Smooth muscle cell (in vitro differentiated cells): ENCODE measurements around the gene AGFG2. TPM values are rescaled to one million over a fixed set of nuclear protein-coding genes. Genes with fewer than 3 reads are reported as not detected.

Experiments used
- DNase-seq: peaks from one replicate; lab custom pipeline; 2025; ENCODE audit not compliant: unreplicated experiment; lab: John Stamatoyannopoulos, UW
- H2AFZ ChIP-seq: fragments of 200-600 bp; sonication (generic); 2 replicates; pipeline ENCODE4 v1.6.0; 2016; ENCODE audit warnings: antibody characterized with exemption, low read depth, mild to moderate bottlenecking
- H3F3A ChIP-seq: fragments of 200-600 bp; sonication (generic); 2 replicates; pipeline ENCODE4 v1.6.0; 2017; ENCODE audit warnings: antibody characterized with exemption, low read depth
- H3K27ac ChIP-seq: fragments of 200-600 bp; sonication (generic); 2 replicates; pipeline ENCODE4 v1.5.1; 2016; ENCODE audit warnings: low read depth, mild to moderate bottlenecking
- H3K27me3 ChIP-seq: fragments of 200-600 bp; sonication (generic); 2 replicates; pipeline ENCODE4 v1.6.1; 2016; ENCODE audit warnings: low read depth, mild to moderate bottlenecking
- H3K36me3 ChIP-seq: fragments of 200-600 bp; sonication (generic); 2 replicates; pipeline ENCODE4 v1.5.1; 2016; ENCODE audit warnings: low read depth
- H3K4me1 ChIP-seq: fragments of 200-600 bp; sonication (generic); 2 replicates; pipeline ENCODE4 v1.5.1; 2016; ENCODE audit warnings: low read depth
- H3K4me2 ChIP-seq: fragments of 200-600 bp; sonication (generic); 2 replicates; pipeline ENCODE4 v1.6.0; 2016; ENCODE audit warnings: mild to moderate bottlenecking
- H3K4me3 ChIP-seq: fragments of 200-600 bp; sonication (generic); 2 replicates; pipeline ENCODE4 v1.5.1; 2016; ENCODE audit warnings: mild to moderate bottlenecking
- H3K79me2 ChIP-seq: fragments of 200-600 bp; sonication (generic); 2 replicates; pipeline ENCODE4 v1.6.0; 2016; ENCODE audit warnings: low read depth, mild to moderate bottlenecking
- H3K9ac ChIP-seq: fragments of 200-600 bp; sonication (generic); 2 replicates; pipeline ENCODE4 v1.6.0; 2016; ENCODE audit warnings: low read depth
- H3K9me3 ChIP-seq: fragments of 200-600 bp; sonication (generic); replicated peaks from 2 replicates; pipeline ENCODE4 v1.5.1; 2016; ENCODE audit warnings: low read depth
- H4K20me1 ChIP-seq: fragments of 200-600 bp; sonication (generic); 2 replicates; pipeline ENCODE4 v1.6.0; 2016; ENCODE audit warnings: low read depth
- WGBS: methylation state at CpG from one replicate; pipeline ENCODE4 v1.1.7; 2016; ENCODE audit warnings: low lambda C conversion rate; 5-methylcytosine and 5-hydroxymethylcytosine counted together
- polyA plus RNA-seq: library from polyadenylated mRNA; unstranded; fragments of >200 nt; fragmentation: Nextera tagmentation; extraction: Ambion mirVana; gene quantifications from 2 replicates; pipeline ENCODE4 v1.2.1, GENCODE V29; 2016
- total RNA-seq: library from RNA; depleted of rRNA; stranded (reverse); fragments of >200 nt; gene quantifications from 2 replicates; pipeline ENCODE4 v1.2.3, GENCODE V29; 2014
- TF ChIP-seq, protein P1 (sequence below): fragments of 200-600 bp; sonication (generic); IDR thresholded peaks from 2 replicates; pipeline ENCODE4 v1.5.1; 2017; ENCODE audit warnings: borderline replicate concordance, mild to moderate bottlenecking, antibody characterized with exemption; ENCODE audit not compliant: insufficient read depth, poor library complexity, severe bottlenecking

Gene AGFG2
- total and polyA plus RNA-seq, 2 experiments from 2014 or later: 2.7 to 8.4 TPM

GRCh38 chr7:100611983-100612729, 73.2 kb downstream of the AGFG2 start, which contains the start of gene MOSPD3:
MOSPD3 (plus strand) TSS chr7:100612540; CDS start chr7:100612792, 252 bp downstream.
- peaks cover 7% of the 10 kb centered on the region for H3F3A ChIP-seq
- H2AFZ ChIP-seq: peak within 1 kb of the TSS; percentile 62
- peak within 1 kb of the TSS; percentile 96 for H3K4me2 ChIP-seq
- no peaks in the 10 kb centered on the region for H3K79me2 ChIP-seq
- no peaks in the 10 kb centered on the region for H3K36me3 ChIP-seq
- no peaks in the 10 kb centered on the region for H4K20me1 ChIP-seq
- TF ChIP-seq, protein P1, sequence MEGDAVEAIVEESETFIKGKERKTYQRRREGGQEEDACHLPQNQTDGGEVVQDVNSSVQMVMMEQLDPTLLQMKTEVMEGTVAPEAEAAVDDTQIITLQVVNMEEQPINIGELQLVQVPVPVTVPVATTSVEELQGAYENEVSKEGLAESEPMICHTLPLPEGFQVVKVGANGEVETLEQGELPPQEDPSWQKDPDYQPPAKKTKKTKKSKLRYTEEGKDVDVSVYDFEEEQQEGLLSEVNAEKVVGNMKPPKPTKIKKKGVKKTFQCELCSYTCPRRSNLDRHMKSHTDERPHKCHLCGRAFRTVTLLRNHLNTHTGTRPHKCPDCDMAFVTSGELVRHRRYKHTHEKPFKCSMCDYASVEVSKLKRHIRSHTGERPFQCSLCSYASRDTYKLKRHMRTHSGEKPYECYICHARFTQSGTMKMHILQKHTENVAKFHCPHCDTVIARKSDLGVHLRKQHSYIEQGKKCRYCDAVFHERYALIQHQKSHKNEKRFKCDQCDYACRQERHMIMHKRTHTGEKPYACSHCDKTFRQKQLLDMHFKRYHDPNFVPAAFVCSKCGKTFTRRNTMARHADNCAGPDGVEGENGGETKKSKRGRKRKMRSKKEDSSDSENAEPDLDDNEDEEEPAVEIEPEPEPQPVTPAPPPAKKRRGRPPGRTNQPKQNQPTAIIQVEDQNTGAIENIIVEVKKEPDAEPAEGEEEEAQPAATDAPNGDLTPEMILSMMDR: no peak
- H3K27ac ChIP-seq: peak within 1 kb of the TSS; percentile 60
- no peaks in the 10 kb centered on the region for H3K27me3 ChIP-seq
- H3K9ac ChIP-seq: peak within 1 kb of the TSS; percentile 71
- peak; percentile 93 for DNase-seq
- peak within 1 kb of the TSS; percentile 54 for H3K4me3 ChIP-seq
- no peaks in the 10 kb centered on the region for H3K9me3 ChIP-seq
- H3K4me1 ChIP-seq: peaks cover 10% of the 10 kb centered on the region
- 1% methylated on average over 50 of the region's 61 CpGs for WGBS

GRCh38 chr7:100612730-100613390, 73.9 kb downstream of the AGFG2 start:
- H3K79me2 ChIP-seq: no peaks in the 10 kb centered on the region
- no peaks in the 10 kb centered on the region for H3K9me3 ChIP-seq
- no peak for DNase-seq
- H4K20me1 ChIP-seq: no peaks in the 10 kb centered on the region
- H2AFZ ChIP-seq: peak overlapping the region; percentile 62
- H3K4me2 ChIP-seq: peak overlapping the region; percentile 96
- H3K27ac ChIP-seq: no peak overlapping the region
- peak overlapping the region; percentile 54 for H3K4me3 ChIP-seq
- peak overlapping the region; percentile 64 for H3K9ac ChIP-seq
- H3K36me3 ChIP-seq: no peaks in the 10 kb centered on the region
- H3K27me3 ChIP-seq: no peaks in the 10 kb centered on the region
- 12% methylated on average over 26 of the region's 29 CpGs for WGBS
- TF ChIP-seq, protein P1: no peak
- H3K4me1 ChIP-seq: peaks cover 10% of the 10 kb centered on the region
- H3F3A ChIP-seq: peaks cover 7% of the 10 kb centered on the region

DNA sequence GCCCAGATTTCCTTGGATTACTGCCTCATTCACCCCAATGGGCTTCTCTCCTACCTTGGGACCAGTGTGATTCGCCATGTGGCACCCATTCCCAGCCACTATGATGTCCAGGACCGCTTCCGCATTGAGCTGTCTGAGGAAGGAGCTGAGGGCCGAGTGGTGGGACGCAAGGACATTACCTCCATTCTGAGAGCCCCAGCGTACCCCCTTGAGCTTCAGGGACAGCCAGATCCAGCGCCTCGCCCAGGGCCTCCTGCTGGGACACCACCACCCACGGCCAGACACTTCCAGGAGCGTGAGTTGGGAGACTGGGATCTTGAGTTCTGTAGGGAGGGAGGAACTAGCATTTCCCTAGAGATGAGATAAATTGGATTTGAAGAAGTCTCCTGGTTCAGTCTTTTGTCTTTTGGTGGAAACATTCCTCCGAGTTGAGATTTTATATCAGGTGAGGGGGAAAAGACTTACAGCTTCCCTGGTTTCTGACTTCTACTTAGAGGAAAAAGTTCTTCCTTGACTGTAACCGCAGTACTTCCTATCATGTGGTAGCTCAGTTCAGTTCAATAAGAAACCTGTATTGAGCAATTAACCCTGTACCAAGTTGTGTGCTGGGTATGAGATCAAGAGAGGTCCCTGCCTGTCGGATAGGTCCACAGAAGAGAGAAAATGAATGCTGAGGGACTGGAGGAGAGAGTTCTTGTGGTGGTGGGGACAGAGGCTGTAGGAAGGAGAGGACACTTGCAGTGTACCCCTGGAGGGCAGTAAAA, 74.6 kb downstream of the AGFG2 start:
- no peak overlapping the region for H3K9ac ChIP-seq

More for the DNA sequence above, 74.6 kb downstream of the AGFG2 start:
- Histone ChIP-seq H3K36me3 (no peaks in the 10 kb centered on the region), H4K20me1 (no peaks in the 10 kb centered on the region), H3K27ac (no peak overlapping the region), H3K4me3 (peak overlapping the region; percentile 54), H2AFZ (no peak overlapping the region), H3K4me1 (peaks cover 10% of the 10 kb centered on the region), H3K27me3 (no peaks in the 10 kb centered on the region), H3K9me3 (no peaks in the 10 kb centered on the region), H3K79me2 (no peaks in the 10 kb centered on the region), H3F3A (peaks cover 7% of the 10 kb centered on the region), H3K4me2 (peak overlapping the region; percentile 96)
- no peak for DNase-seq
- TF ChIP-seq, protein P1: no peak
- 92% methylated on average over 13 of the region's 13 CpGs for WGBS
